Naive thymus-derived CD8-positive, alpha-beta T cell (primary cell): ENCODE results near the gene ALG12. TPM values are rescaled to one million over a fixed set of nuclear protein-coding genes. Genes with fewer than 3 reads are reported as not detected.

Experiments used
- ATAC-seq, 2 donors: fragments of 150-1000 bp; cut with Tn5 transposase in 1 of 2; sonication (Bioruptor Pico), chemical (Tn5 transposase) in 1 of 2; 1 replicate in 1 of 2; 2 replicates in 1 of 2; pipeline ENCODE4 v1.10.0; 2021; ENCODE audit warnings: mild to moderate bottlenecking in 2 of 2, moderate library complexity in 2 of 2
- POLR2A ChIA-PET: fragments of 350-600 bp; sonication (Branson Sonifier 250); formaldehyde crosslinking; loops from one replicate; lab custom pipeline; 2021; ENCODE audit warnings: antibody characterized with exemption; lab: Charles Lee
- DNase-seq, 10 donors: peaks; one replicate each; pipeline versions ENCODE4 v3.0.0 to v3.0.0-alpha.2; 2020 to 2022
- H3K27ac Mint-ChIP-seq, 10 donors: one replicate each; pipeline ENCODE4 v1.8.0; 2020 to 2022; ENCODE audit warnings: mild to moderate bottlenecking in 10 of 10, mixed read lengths in 10 of 10, moderate library complexity in 4 of 10, inconsistent platforms in 1 of 10
- H3K27me3 Mint-ChIP-seq, 5 donors: one replicate each; pipeline ENCODE4 v1.8.0; 2021 to 2022; ENCODE audit warnings: mixed read lengths in 5 of 5
- H3K36me3 Mint-ChIP-seq, 3 donors: one replicate each; pipeline ENCODE4 v1.8.0; 2020 to 2022; ENCODE audit warnings: mixed read lengths in 3 of 3, mild to moderate bottlenecking in 2 of 3, inconsistent platforms in 1 of 3
- H3K4me1 Mint-ChIP-seq, 4 donors: one replicate each; pipeline ENCODE4 v1.8.0; 2021 to 2022; ENCODE audit warnings: mixed read lengths in 4 of 4
- H3K4me3 Mint-ChIP-seq, 10 donors: one replicate each; pipeline ENCODE4 v1.8.0; 2020 to 2022; ENCODE audit warnings: mild to moderate bottlenecking in 10 of 10, mixed read lengths in 10 of 10, moderate library complexity in 6 of 10, inconsistent platforms in 1 of 10
- H3K9me3 Mint-ChIP-seq, 9 donors: one replicate each; pipeline ENCODE4 v1.8.0; 2020 to 2022; ENCODE audit warnings: mixed read lengths in 9 of 9, mild to moderate bottlenecking in 3 of 9, inconsistent platforms in 1 of 9, moderate library complexity in 1 of 9
- polyA plus RNA-seq, 3 donors: library from polyadenylated mRNA; unstranded; fragments of 300-500 nt; fragmentation: Illumina TruSeq; gene quantifications; one replicate each; pipeline ENCODE4 v1.2.3, GENCODE V29; 2021
- total RNA-seq, 8 experiments: library from RNA in 2 of 8; stranded (reverse) in 2 of 8; gene quantifications; one replicate each; pipeline ENCODE4 v1.2.3 and lab custom pipeline; 2021 to 2026

Gene ALG12
- total and polyA plus RNA-seq, 5 experiments from 2014 or later, result 10.8 to 23.6 (median 17.0) TPM

GRCh38 chr22:49913026-49913425, 5.2 kb downstream of the ALG12 start:
- POLR2A ChIA-PET, result no interaction called here
- peak overlapping the region in 1 of 10 donors; percentile 45 for H3K4me3 Mint-ChIP-seq
- ATAC-seq (no peak), DNase-seq (no peak)
- peaks cover 4 to 21% (median 18%) of the 10 kb centered on the region in 4 donors for H3K4me1 Mint-ChIP-seq
- H3K27ac Mint-ChIP-seq, result peak overlapping the region in 1 of 10 donors; percentile 38
- no peaks in the 10 kb centered on the region for H3K27me3 Mint-ChIP-seq
- H3K9me3 Mint-ChIP-seq, result no peaks in the 10 kb centered on the region
- H3K36me3 Mint-ChIP-seq, result peaks cover 0 to 43% (median 0%) of the 10 kb centered on the region in 3 donors

- no peak for ATAC-seq
These were observed 6.2 kb downstream of the ALG12 start for GRCh38 chr22:49911881-49912625.

GRCh38 chr22:49910229-49911155, 7.7 kb downstream of the ALG12 start:
- no peaks in the 10 kb centered on the region for H3K27me3 Mint-ChIP-seq
- POLR2A ChIA-PET, result no interaction called here

More at GRCh38 chr22:49911881-49912625, 6.2 kb downstream of the ALG12 start:
- Mint-ChIP-seq H3K27ac (peak overlapping the region in 1 of 10 donors; percentile 34), H3K4me3 (no peak overlapping the region), H3K9me3 (no peaks in the 10 kb centered on the region), H3K27me3 (no peaks in the 10 kb centered on the region), H3K36me3 (peaks cover 0 to 50% (median 3%) of the 10 kb centered on the region in 3 donors), H3K4me1 (peaks cover 11 to 21% (median 16%) of the 10 kb centered on the region in 4 donors)
- POLR2A ChIA-PET, result interaction anchor here (0.9 kb wide), 1 partner anchor 13 kb away, joined by 3 read pairs; no protein-coding TSS in a partner anchor
- no peak for DNase-seq

DNA sequence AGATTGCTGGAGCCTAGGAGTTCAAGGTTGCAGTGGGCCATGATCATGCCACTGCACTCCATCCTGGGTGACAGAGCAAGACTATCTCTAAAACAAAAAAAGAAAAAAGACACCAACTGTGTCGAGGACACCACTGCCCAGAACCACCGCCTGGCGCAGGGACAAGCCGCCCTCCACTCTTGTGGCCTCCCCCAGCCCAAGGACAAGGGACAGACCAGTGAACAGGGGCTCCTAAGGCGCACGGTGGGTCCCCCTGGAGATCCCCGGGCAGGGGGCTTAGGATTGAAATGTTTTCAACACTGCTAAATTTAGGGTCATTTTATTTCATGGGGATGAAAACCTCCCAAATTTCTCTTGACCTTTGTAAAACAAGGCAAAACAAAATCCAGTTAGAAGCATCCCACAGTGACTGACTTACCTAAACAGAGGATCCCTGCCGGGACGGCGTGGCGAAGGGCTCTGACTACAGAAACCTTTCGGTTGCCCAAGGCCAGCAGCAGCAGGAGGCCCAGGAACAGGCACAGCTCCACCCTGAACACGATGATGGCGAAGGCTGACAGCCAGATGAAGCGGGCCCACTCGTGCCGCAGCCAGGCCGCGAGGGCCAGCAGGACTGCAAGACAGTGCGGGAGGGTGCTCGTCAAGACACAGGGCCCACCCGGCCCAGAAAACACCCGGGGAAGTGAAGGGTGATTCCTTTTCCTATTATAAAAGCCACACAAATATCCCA, 8.6 kb downstream of the ALG12 start:
- ATAC-seq, result no peak
- POLR2A ChIA-PET, result interaction anchor here (0.7 kb wide), 1 partner anchor 58 kb away, joined by 4 read pairs; no protein-coding TSS in a partner anchor
- no peak overlapping the region for H3K4me3 Mint-ChIP-seq
- peaks cover 0 to 16% (median 13%) of the 10 kb centered on the region in 4 donors for H3K4me1 Mint-ChIP-seq
- H3K27me3 Mint-ChIP-seq, result no peaks in the 10 kb centered on the region
- no peak for DNase-seq
- H3K27ac Mint-ChIP-seq, result peak overlapping the region in 2 of 10 donors; percentile 43 to 47
- H3K36me3 Mint-ChIP-seq, result peaks cover 0 to 50% (median 3%) of the 10 kb centered on the region in 3 donors
- no peaks in the 10 kb centered on the region for H3K9me3 Mint-ChIP-seq

More at GRCh38 chr22:49910229-49911155, 7.7 kb downstream of the ALG12 start:
- Mint-ChIP-seq H3K4me3 (no peak overlapping the region), H3K27ac (peak overlapping the region in 1 of 10 donors; percentile 32), H3K9me3 (no peaks in the 10 kb centered on the region), H3K4me1 (peaks cover 3 to 15% (median 13%) of the 10 kb centered on the region in 4 donors), H3K36me3 (peaks cover 0 to 53% (median 3%) of the 10 kb centered on the region in 3 donors)
- DNase-seq, result no peak
- no peak for ATAC-seq

- ATAC-seq (no peak), DNase-seq (no peak)
- POLR2A ChIA-PET, result interaction anchor here (0.7 kb wide), 2 partner anchors 27 to 51 kb away, joined by 4 read pairs; no protein-coding TSS in a partner anchor
- H3K27me3 Mint-ChIP-seq, result no peaks in the 10 kb centered on the region
- peak overlapping the region in 5 of 10 donors; percentile 41 to 94 (median 53) for H3K27ac Mint-ChIP-seq
- peaks cover 0 to 14% (median 11%) of the 10 kb centered on the region in 4 donors for H3K4me1 Mint-ChIP-seq
- H3K4me3 Mint-ChIP-seq, result no peak overlapping the region
- H3K9me3 Mint-ChIP-seq, result no peaks in the 10 kb centered on the region
- peaks cover 0 to 54% (median 5%) of the 10 kb centered on the region in 3 donors for H3K36me3 Mint-ChIP-seq
These were observed 10.4 kb downstream of the ALG12 start for GRCh38 chr22:49907807-49908206.

DNA sequence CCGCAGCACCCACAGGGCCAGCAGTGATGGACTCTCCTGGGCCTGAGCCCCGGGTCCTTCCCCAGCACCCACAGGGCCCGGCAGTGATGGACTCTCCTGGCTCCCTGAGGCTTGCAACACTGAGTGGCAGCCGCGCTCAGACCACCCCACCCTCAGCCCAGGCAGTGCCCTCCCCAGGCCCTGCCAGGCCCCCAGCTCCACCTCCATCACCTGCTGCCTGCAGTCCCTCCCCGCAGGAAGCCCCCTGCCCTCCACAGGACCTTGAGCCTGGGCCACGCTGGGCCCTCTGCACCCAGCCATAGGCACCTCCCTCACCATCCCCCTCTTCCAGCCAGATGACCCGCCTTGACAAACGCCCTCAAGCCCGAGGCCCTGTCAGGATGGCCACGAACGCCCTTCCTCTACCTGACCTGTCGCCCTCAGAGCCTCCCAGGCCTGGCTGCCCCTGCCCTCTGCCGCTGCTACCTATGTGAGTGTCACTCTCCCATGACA, 11.4 kb downstream of the ALG12 start:
- Mint-ChIP-seq H3K4me3 (no peak overlapping the region), H3K27me3 (no peaks in the 10 kb centered on the region), H3K27ac (peak overlapping the region; percentile 41 to 94 (median 82)), H3K4me1 (peaks cover 0 to 14% (median 11%) of the 10 kb centered on the region in 4 donors), H3K9me3 (no peaks in the 10 kb centered on the region), H3K36me3 (peaks cover 0 to 52% (median 5%) of the 10 kb centered on the region in 3 donors)
- DNase-seq (no peak), ATAC-seq (no peak)
- POLR2A ChIA-PET, result no interaction called here

DNA sequence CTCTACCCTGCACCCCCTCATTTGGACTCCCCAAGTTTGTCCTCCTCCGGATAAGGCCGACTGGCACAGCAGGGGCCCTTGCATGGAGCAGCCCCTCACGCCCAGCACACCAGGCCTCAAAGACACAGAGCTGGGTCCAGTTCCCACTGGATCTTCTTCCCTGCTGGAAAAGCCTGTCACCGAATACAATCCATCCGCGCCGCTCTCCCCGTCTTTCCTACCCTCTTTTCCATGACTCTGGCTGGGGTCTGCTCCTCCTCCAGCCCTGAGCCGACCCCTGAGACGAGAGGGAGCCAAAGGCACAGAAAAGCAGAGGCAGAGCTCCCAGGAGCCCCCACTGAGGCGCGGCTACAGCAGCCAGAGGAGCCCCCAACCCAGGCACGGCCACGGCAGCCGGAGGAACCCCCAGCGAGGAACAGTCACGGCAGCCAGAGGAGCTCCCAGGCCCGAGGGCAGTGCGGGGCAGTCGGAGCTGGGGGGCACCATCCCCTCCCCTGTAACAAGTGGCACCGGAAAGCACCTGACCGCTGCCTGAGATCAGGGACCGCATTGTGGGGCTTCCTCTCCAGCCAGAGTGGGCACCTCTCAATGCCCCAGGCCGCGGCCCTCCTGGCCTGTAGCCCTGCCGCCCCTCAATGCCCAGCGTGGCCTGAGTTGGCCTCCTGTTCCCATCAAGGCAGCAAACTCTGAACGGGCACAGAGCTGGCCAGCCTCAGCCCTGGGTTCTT, 12.0 kb downstream of the ALG12 start:
- H3K36me3 Mint-ChIP-seq, result peaks cover 0 to 58% (median 9%) of the 10 kb centered on the region in 3 donors
- DNase-seq (no peak), ATAC-seq (no peak)
- no peaks in the 10 kb centered on the region for H3K27me3 Mint-ChIP-seq
- H3K27ac Mint-ChIP-seq, result peak overlapping the region in 4 of 10 donors; percentile 65 to 87 (median 70)
- H3K4me1 Mint-ChIP-seq, result peaks cover 0 to 16% (median 12%) of the 10 kb centered on the region in 4 donors
- no peak overlapping the region for H3K4me3 Mint-ChIP-seq
- H3K9me3 Mint-ChIP-seq, result no peaks in the 10 kb centered on the region
- POLR2A ChIA-PET, result no interaction called here

GRCh38 chr22:49905465-49905864, 12.8 kb downstream of the ALG12 start:
- Mint-ChIP-seq H3K4me1 (peaks cover 0 to 14% (median 12%) of the 10 kb centered on the region in 4 donors), H3K4me3 (no peak overlapping the region), H3K27me3 (no peaks in the 10 kb centered on the region), H3K36me3 (peaks cover 0 to 59% (median 14%) of the 10 kb centered on the region in 3 donors), H3K27ac (peak overlapping the region in 6 of 10 donors; percentile 7 to 87 (median 65)), H3K9me3 (no peaks in the 10 kb centered on the region)
- POLR2A ChIA-PET, result no interaction called here
- no peak for DNase-seq
- no peak for ATAC-seq

DNA sequence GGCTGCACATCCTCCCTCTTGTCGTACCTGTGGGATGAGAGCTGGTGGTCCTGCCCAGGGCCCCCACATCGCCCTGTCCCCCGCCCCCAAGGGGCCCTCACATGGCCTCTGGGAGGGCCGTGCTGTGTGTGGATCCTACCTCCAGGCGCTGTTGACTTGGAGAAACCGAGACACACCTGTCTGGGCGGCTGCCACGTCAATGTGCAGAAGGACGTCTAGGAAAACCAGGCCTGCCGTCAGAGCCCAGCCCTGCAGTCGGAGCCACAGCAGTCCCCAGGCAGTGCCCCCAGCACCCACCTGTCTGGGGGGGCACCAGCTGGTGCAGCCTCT, 14.2 kb downstream of the ALG12 start:
- DNase-seq (no peak), ATAC-seq (no peak)
- Mint-ChIP-seq H3K4me1 (peaks cover 0 to 16% (median 12%) of the 10 kb centered on the region in 4 donors), H3K27ac (peak overlapping the region in 1 of 10 donors; percentile 51), H3K27me3 (no peaks in the 10 kb centered on the region), H3K4me3 (no peak overlapping the region), H3K9me3 (no peaks in the 10 kb centered on the region), H3K36me3 (peaks cover 0 to 57% (median 14%) of the 10 kb centered on the region in 3 donors)
- POLR2A ChIA-PET, result no interaction called here

- Mint-ChIP-seq H3K4me1 (peaks cover 0 to 16% (median 12%) of the 10 kb centered on the region in 4 donors), H3K27me3 (no peaks in the 10 kb centered on the region), H3K27ac (no peak overlapping the region), H3K36me3 (peaks cover 0 to 55% (median 14%) of the 10 kb centered on the region in 3 donors), H3K9me3 (no peaks in the 10 kb centered on the region), H3K4me3 (no peak overlapping the region)
- POLR2A ChIA-PET, result no interaction called here
- ATAC-seq (no peak), DNase-seq (no peak)
These were observed 14.8 kb downstream of the ALG12 start for GRCh38 chr22:49903322-49904039.

DNA sequence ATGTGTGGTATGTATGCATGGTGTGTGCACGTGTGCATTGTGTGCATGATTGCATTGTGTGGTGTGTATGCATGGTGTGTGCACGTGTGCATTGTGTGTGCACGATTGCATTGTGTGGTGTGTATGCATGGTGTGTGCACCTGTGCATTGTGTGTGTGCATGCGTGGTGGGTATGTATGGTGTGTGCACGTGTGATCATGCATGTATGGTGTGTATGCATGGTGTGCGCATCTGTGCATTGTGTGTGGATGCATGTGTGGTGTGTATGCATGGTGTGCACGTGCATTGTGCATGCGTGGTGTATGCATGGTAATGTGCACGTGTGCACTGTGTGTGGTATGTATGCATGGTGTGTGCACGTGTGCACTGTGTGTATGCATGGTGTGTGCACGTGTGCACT, 16.8 kb downstream of the ALG12 start:
- DNase-seq, result no peak
- H3K36me3 Mint-ChIP-seq, result peaks cover 0 to 50% (median 11%) of the 10 kb centered on the region in 3 donors
- no peaks in the 10 kb centered on the region for H3K27me3 Mint-ChIP-seq
- H3K4me3 Mint-ChIP-seq, result no peak overlapping the region
- POLR2A ChIA-PET, result no interaction called here
- ATAC-seq, result no peak
- H3K27ac Mint-ChIP-seq, result no peak overlapping the region
- H3K4me1 Mint-ChIP-seq, result peaks cover 0 to 9% (median 5%) of the 10 kb centered on the region in 4 donors
- H3K9me3 Mint-ChIP-seq, result no peaks in the 10 kb centered on the region
